ENCODE results near the gene CPED1.
"Not testable (repeated sequence)": the region's sequence is repeated elsewhere in the genome, so short reads cannot be mapped to it uniquely, and the experiment has no call there.

Gene CPED1

DNA sequence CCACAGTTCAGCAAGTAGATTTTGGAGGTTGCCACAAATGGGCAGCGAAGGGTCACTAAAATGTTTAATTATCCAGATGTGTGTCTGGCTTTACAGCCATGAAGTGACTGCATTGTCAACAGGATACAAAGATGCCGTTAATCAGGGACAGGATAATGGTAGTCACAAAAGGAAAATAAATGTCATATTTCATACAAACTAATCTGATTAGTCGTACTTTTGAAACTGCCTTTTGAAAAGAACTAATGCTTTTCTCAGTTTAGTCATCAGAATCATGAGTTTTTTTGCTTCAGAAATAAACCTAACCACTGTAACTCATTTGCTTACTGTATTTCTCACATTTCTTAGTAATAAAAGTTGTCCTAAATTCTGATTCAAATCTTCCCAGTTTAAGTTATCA lies 318.1 kb downstream of the CPED1 start:
- TF ChIP-seq, protein P1, sequence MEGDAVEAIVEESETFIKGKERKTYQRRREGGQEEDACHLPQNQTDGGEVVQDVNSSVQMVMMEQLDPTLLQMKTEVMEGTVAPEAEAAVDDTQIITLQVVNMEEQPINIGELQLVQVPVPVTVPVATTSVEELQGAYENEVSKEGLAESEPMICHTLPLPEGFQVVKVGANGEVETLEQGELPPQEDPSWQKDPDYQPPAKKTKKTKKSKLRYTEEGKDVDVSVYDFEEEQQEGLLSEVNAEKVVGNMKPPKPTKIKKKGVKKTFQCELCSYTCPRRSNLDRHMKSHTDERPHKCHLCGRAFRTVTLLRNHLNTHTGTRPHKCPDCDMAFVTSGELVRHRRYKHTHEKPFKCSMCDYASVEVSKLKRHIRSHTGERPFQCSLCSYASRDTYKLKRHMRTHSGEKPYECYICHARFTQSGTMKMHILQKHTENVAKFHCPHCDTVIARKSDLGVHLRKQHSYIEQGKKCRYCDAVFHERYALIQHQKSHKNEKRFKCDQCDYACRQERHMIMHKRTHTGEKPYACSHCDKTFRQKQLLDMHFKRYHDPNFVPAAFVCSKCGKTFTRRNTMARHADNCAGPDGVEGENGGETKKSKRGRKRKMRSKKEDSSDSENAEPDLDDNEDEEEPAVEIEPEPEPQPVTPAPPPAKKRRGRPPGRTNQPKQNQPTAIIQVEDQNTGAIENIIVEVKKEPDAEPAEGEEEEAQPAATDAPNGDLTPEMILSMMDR (conservative IDR thresholded peaks at IDR 0.05) = no peak
- H3K27ac ChIP-seq = no peak overlapping the region

DNA sequence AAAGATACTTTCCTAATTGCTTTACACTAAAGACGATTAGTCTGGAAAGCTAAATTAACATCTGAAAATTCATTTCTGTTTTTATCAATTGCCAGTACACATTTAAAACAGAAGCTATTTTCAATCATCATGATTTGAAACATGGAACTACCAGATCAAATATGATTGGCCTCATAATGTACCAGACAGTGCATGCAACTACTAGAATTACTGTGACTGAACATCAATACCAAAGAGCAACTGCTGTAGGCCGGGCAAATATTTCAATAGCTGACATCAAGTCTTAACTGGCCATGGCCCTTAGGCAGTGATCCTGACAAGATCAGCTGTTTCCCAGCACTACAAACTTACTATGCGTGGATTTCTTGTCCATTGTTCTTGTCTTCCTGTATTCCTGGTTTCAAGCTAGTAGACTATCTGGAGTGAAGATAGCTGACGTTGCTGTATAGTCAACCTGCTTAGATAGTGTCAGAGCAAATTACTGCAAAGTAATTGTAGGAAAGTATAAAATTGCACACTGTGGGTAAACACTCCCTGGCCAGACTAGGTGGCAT lies 318.6 kb downstream of the CPED1 start:
- TF ChIP-seq, protein P1 (conservative IDR thresholded peaks at IDR 0.05) = no peak

DNA sequence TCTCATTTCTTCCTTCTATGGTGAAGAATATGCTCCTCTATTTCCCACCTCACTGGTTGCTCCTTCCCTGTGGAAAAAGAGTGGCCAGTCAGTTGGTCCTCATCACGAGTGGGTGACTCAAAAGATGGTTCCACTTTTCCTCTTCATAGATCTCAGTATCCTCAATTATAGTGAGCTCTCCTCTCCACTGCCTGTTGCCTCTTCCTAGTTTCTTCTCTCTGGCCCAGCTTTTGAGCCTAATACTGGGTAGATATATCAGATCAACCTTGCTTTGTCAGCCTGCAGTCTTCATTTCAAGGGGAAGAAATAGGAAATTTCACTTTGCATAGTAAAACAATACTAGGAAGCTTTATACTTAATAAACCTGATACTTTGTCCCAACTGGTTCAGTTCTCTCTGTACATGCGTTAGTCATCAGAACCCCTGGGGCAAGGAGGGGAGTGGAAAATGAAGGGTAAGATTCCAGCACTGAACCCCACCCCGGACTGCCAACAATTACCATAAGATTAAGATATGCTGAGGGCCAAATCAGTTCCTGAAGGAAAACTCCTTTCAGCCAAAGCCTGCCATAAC lies 324.8 kb downstream of the CPED1 start:
- 0 out of 2 replicates have a peak overlapping the region, but pooled peaks have one; percentile 9 for H3K27ac ChIP-seq
- TF ChIP-seq, protein P1 (conservative IDR thresholded peaks at IDR 0.05) = no peak

More for the DNA sequence above, 318.6 kb downstream of the CPED1 start:
- H3K27ac ChIP-seq = no peak overlapping the region

DNA sequence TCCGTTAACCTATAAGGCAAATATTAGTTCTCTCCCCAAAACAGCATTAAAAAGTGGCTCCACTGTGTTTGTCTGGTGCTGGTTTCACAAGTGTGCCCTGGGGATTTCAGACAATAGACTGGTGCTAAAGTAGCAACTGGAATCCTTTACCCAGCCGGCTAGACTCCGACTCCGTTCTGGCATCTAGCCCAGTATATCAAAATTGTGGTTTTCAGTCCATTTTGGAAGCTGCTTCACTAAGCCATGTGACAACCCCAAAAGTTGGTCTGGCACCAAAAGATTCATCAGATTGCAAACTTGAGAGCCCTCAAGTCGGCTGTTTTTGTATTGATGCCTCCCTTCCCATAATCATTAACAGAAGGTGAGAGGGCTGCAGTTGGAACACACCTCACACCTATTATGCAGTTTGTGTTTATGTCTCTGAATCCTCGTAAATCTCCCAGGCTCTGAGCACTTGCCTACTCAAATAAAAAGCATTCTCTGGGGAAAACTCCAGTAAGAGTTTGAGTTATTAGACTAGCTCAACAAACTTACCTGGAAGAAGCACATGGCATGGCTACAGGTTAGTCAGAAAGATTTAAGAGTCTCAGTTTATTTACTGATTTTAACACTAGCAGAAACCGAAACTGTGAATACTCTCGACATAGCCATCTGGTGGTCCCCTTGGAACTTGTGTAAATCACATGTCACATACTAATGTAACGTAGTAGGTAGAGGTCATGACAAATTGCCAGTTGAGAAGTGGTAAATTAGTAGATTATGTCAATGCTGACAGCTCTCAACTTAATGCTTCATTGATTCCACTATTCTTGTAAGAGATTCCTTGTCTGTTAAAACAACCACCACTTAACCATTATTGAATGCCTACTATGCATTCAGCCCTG lies 325.5 kb downstream of the CPED1 start:
- H3K27ac ChIP-seq = 0 out of 2 replicates have a peak overlapping the region, but pooled peaks have one; percentile 9
- TF ChIP-seq, protein P1 (conservative IDR thresholded peaks at IDR 0.05) = no peak

DNA sequence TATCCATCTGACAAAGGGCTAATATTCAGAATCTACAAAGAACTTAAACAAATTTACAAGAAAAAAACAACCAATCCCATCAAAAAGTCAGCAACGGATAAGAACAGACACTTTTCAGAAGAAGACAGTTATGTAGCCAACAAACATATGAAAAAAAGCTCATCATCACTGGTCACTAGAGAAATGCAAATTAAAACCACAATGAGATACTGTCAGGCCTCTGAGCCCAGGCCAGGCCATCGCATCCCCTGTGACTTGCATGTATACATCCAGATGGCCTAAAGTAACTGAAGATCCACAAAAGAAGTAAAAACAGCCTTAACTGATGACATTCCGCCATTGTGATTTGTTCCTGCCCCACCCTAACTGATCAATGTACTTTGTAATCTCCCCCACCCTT lies 326.7 kb downstream of the CPED1 start:
- H3K27ac ChIP-seq = not testable (repeated sequence)

DNA sequence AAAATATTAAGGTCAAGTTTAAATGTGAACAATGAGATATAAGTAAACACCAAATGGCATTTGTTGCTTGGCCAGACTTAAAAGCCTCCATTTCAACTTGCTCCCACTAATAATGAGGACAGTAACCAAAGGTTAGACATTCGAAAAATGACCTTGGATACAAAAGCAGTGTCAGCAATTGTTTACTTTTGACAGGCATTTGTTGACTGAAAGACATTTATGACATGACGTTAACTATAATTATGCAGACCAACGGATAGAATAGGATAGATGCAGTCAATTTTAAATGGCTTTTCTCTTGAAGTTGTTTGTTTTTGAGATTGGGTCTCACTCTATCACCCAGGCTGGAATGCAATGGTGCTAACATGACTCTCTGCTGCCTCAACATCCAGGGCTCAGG lies 333.9 kb downstream of the CPED1 start:
- TF ChIP-seq, protein P1 (conservative IDR thresholded peaks at IDR 0.05) = no peak
- H3K27ac ChIP-seq = no peak overlapping the region

DNA sequence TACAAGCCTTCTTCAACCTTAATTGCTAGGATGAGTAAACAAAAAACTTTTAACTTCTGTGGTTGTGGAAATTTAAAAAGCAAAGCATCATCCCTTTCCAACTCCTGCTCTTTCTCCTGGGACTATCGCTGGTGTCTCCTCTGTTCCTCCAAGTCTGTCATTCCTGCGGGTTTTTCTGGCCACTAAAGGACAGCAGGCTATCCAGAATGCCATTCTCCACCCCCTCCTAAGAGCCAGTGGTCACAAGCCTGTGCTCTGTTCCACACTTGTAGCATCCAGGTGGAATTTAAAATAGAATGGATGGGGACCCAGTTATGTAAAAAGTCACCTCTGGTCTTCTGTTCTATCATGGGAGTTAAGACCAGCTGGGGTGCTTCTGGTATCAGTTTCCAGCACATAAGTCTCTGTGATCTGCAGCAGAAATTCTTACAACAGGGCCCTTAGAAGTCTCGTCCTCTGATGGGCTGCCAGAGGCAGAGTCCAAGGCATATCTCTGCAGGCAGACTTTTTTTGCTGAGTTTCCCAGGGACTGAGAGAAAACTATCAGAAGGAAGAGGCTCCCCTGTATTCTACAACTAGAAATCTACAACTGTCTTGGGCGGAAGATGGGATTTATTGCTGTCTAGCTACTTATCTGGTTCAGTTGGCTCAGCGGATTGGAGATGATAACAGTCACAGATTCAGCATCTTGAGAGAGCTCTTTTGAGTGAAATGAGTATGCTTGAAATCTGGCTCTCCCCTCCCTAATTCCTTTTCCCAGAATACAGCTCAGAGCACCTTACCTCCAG lies 335.2 kb downstream of the CPED1 start:
- TF ChIP-seq, protein P1 (conservative IDR thresholded peaks at IDR 0.05) = no peak
- no peak overlapping the region for H3K27ac ChIP-seq
